DND-41 (cell line): ENCODE data around the gene S100A1.

Experiments used
- ATAC-seq: fragments of 200-7000 bp; cut with Tn5 transposase; 3 replicates; pipeline ENCODE4 v1.9.1; 2021; ENCODE audit warnings: low read depth; ENCODE audit not compliant: insufficient read depth
- DNase-seq: peaks from one replicate; pipeline ENCODE4 v3.0.0-alpha.2; 2020
- H2AFZ ChIP-seq: 2 replicates; pipeline ENCODE4 v1.6.0; 2012; ENCODE audit warnings: low read depth, low read length
- H3K27ac ChIP-seq: 2 replicates; pipeline ENCODE4 v1.5.1; 2012; ENCODE audit warnings: low read length, inconsistent platforms
- H3K27me3 ChIP-seq: fragments of 200-600 bp; sonication (generic); 2 replicates; pipeline ENCODE4 v1.6.0; 2012; ENCODE audit warnings: low read length, mild to moderate bottlenecking, inconsistent platforms; ENCODE audit not compliant: insufficient read depth, poor library complexity
- H3K36me3 ChIP-seq: 2 replicates; pipeline ENCODE4 v1.5.1; 2012; ENCODE audit warnings: low read length, inconsistent platforms; ENCODE audit not compliant: insufficient read depth
- H3K4me1 ChIP-seq: 2 replicates; pipeline ENCODE4 v1.5.1; 2012; ENCODE audit warnings: mild to moderate bottlenecking, low read length; ENCODE audit not compliant: insufficient read depth
- H3K4me2 ChIP-seq: 2 replicates; pipeline ENCODE4 v1.6.0; 2012; ENCODE audit warnings: mild to moderate bottlenecking, moderate library complexity, low read length, inconsistent platforms; ENCODE audit not compliant: insufficient read depth
- H3K4me3 ChIP-seq, 2 experiments: fragments of 200-600 bp in 1 of 2; shearing (Covaris generic) in 1 of 2; 2 replicates each; pipeline ENCODE4 v1.5.1; 2012 to 2016; ENCODE audit warnings: inconsistent platforms in 2 of 2, low read length in 2 of 2, mild to moderate bottlenecking in 2 of 2, low read depth in 1 of 2, moderate library complexity in 1 of 2
- H3K79me2 ChIP-seq: 2 replicates; pipeline ENCODE4 v1.6.0; 2012; ENCODE audit warnings: low read length, inconsistent platforms; ENCODE audit not compliant: insufficient read depth
- H3K9ac ChIP-seq: 2 replicates; pipeline ENCODE4 v1.6.0; 2012; ENCODE audit warnings: low read depth, mild to moderate bottlenecking, inconsistent platforms, low read length, moderate library complexity
- H3K9me3 ChIP-seq: 2 replicates; pipeline ENCODE4 v1.5.1; 2012; ENCODE audit warnings: low read length, moderate library complexity, mild to moderate bottlenecking, inconsistent platforms; ENCODE audit not compliant: insufficient read depth, severe bottlenecking
- H4K20me1 ChIP-seq: 2 replicates; pipeline ENCODE4 v1.6.0; 2012; ENCODE audit warnings: low read length; ENCODE audit not compliant: insufficient read depth
- CTCF ChIP-seq: IDR thresholded peaks from 2 replicates; pipeline ENCODE4 v1.5.1; 2012; ENCODE audit warnings: borderline replicate concordance, low read length, moderate library complexity, mild to moderate bottlenecking; ENCODE audit not compliant: poor library complexity, severe bottlenecking; ENCODE audit errors: extremely low read depth
- EZH2 ChIP-seq: IDR thresholded peaks from 3 replicates; pipeline ENCODE4 v1.6.1; 2012; ENCODE audit warnings: borderline replicate concordance, low read depth, mild to moderate bottlenecking, moderate library complexity, low read length, inconsistent platforms; ENCODE audit not compliant: severe bottlenecking

The S100A1 gene

GRCh38 chr1:153640861-153641260 lies 12.6 kb downstream of the S100A1 start:
- Histone ChIP-seq H3K4me3 (no peak overlapping the region), H3K4me1 (peaks cover 21% of the 10 kb centered on the region), H3K9ac (no peak overlapping the region), H3K27ac (no peak overlapping the region), H3K27me3 (no peaks in the 10 kb centered on the region), H3K4me2 (no peak overlapping the region), H3K36me3 (peaks cover 100% of the 10 kb centered on the region), H4K20me1 (peaks cover 29% of the 10 kb centered on the region; the same call in 1 of the 2 replicates), H3K9me3 (no peaks in the 10 kb centered on the region), H3K79me2 (peaks cover 68% of the 10 kb centered on the region), H2AFZ (no peak overlapping the region)
- no peak for ATAC-seq
- DNase-seq, result no peak
- TF ChIP-seq EZH2 (no peak), CTCF (no peak)

DNA sequence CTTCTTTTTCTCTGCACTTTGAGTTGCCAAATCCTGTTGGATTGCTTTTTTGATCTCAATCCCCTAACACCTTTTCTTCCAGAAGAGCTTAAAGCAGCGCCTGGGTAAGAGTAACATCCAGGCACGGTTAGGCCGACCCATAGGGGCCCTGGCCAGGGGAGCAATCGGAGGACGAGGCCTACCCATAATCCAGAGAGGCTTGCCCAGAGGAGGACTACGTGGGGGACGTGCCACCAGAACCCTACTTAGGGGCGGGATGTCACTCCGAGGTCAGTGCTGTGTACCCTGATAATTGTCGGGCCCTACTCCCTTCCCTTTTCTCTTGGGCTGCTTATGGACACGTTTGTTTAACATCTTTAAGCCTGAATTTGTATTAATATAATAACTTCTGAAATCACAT lies 13.9 kb downstream of the S100A1 start:
- no peaks in the 10 kb centered on the region for H3K9me3 ChIP-seq
- H3K9ac ChIP-seq, result no peak overlapping the region
- ATAC-seq (no peak), DNase-seq (no peak)
- H4K20me1 ChIP-seq, result peaks cover 19% of the 10 kb centered on the region; the same call in 1 of the 2 replicates
- H3K4me3 ChIP-seq, result no peak overlapping the region
- H3K4me2 ChIP-seq, result no peak overlapping the region; the same call in 1 of the 2 replicates
- H3K36me3 ChIP-seq, result peaks cover 100% of the 10 kb centered on the region
- TF ChIP-seq CTCF (no peak), EZH2 (no peak)
- peaks cover 8% of the 10 kb centered on the region for H3K4me1 ChIP-seq
- H2AFZ ChIP-seq, result no peak overlapping the region
- H3K27me3 ChIP-seq, result no peaks in the 10 kb centered on the region
- H3K79me2 ChIP-seq, result peaks cover 55% of the 10 kb centered on the region
- H3K27ac ChIP-seq, result no peak overlapping the region

DNA sequence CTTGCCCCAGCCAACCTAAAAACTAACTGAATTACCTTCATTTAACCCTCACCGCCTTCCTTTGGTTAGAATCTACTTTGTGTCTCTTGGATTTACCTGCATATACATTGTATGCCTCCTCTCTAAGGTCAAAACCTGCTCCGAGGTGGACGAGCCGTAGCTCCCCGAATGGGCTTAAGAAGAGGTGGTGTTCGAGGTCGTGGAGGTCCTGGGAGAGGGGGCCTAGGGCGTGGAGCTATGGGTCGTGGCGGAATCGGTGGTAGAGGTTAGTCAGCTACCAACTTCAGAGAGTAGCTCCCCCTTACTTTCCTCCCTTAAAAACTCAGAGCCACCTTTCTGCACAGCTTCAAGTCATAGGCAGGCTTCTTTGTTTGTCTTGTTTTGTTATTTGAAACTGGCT lies 14.9 kb downstream of the S100A1 start:
- peaks cover 17% of the 10 kb centered on the region; the same call in 1 of the 2 replicates for H4K20me1 ChIP-seq
- peaks cover 7% of the 10 kb centered on the region; the same call in 1 of the 2 replicates for H3K4me1 ChIP-seq
- H3K4me3 ChIP-seq, result no peak overlapping the region
- peaks cover 46% of the 10 kb centered on the region for H3K79me2 ChIP-seq
- no peak overlapping the region for H3K27ac ChIP-seq
- no peak overlapping the region for H3K4me2 ChIP-seq
- H3K36me3 ChIP-seq, result peaks cover 94% of the 10 kb centered on the region
- H3K9ac ChIP-seq, result no peak overlapping the region
- H3K9me3 ChIP-seq, result no peaks in the 10 kb centered on the region
- DNase-seq, result no peak
- ATAC-seq, result no peak
- H2AFZ ChIP-seq, result no peak overlapping the region
- TF ChIP-seq CTCF (no peak), EZH2 (no peak)
- no peaks in the 10 kb centered on the region for H3K27me3 ChIP-seq

GRCh38 chr1:153643816-153644215 lies 15.6 kb downstream of the S100A1 start:
- Histone ChIP-seq H3K4me1 (peaks cover 7% of the 10 kb centered on the region; the same call in 1 of the 2 replicates), H3K4me3 (no peak overlapping the region), H4K20me1 (peaks cover 15% of the 10 kb centered on the region; the same call in 1 of the 2 replicates), H3K4me2 (no peak overlapping the region), H3K36me3 (peaks cover 87% of the 10 kb centered on the region), H2AFZ (no peak overlapping the region), H3K9ac (no peak overlapping the region), H3K9me3 (no peaks in the 10 kb centered on the region), H3K27ac (no peak overlapping the region), H3K27me3 (no peaks in the 10 kb centered on the region), H3K79me2 (peaks cover 40% of the 10 kb centered on the region)
- ATAC-seq (no peak), DNase-seq (no peak)
- TF ChIP-seq CTCF, result no peak
- TF ChIP-seq EZH2, result no peak
